GM12864 (cell line): ENCODE data around the gene SLC9A3.

Experiments used
- DNase-seq: peaks from one replicate; pipeline ENCODE4 v3.0.0-alpha.2; 2011; ENCODE audit warnings: low read depth
- H3K4me3 ChIP-seq: 2 replicates; pipeline ENCODE4 v1.5.1; 2011; ENCODE audit warnings: mild to moderate bottlenecking, low read depth, low read length, control low read depth
- CTCF ChIP-seq: IDR thresholded peaks from 2 replicates; pipeline ENCODE4 v1.5.1; 2011; ENCODE audit warnings: low read depth, mild to moderate bottlenecking, moderate library complexity, low read length, control low read depth, inconsistent platforms; ENCODE audit errors: missing control alignments

Gene SLC9A3

GRCh38 chr5:518721-519120 lies 5.5 kb downstream of the SLC9A3 start:
- TF ChIP-seq CTCF = no peak
- no peak overlapping the region for H3K4me3 ChIP-seq
- DNase-seq = no peak

GRCh38 chr5:517535-518100 lies 6.6 kb downstream of the SLC9A3 start:
- H3K4me3 ChIP-seq = no peak overlapping the region
- DNase-seq = no peak
- TF ChIP-seq CTCF = no peak

GRCh38 chr5:516980-517379 lies 7.3 kb downstream of the SLC9A3 start:
- DNase-seq = no peak
- TF ChIP-seq CTCF = no peak
- no peak overlapping the region for H3K4me3 ChIP-seq

GRCh38 chr5:516338-516925 lies 7.8 kb downstream of the SLC9A3 start:
- no peak for DNase-seq
- H3K4me3 ChIP-seq = no peak overlapping the region
- TF ChIP-seq CTCF = no peak

- no peak overlapping the region for H3K4me3 ChIP-seq
- TF ChIP-seq CTCF = no peak
- no peak for DNase-seq
Measured at GRCh38 chr5:515273-515836, 8.9 kb downstream of the SLC9A3 start.

GRCh38 chr5:514673-515072 lies 9.6 kb downstream of the SLC9A3 start:
- no peak for TF ChIP-seq CTCF
- DNase-seq = no peak
- no peak overlapping the region for H3K4me3 ChIP-seq

- H3K4me3 ChIP-seq = no peak overlapping the region
- no peak for TF ChIP-seq CTCF
- no peak for DNase-seq
Measured at GRCh38 chr5:514101-514485, 10.2 kb downstream of the SLC9A3 start.
